CD14-positive monocyte (primary cell): Measurements from ENCODE around the gene RPL38. TPM values are rescaled to one million over a fixed set of nuclear protein-coding genes. Genes with fewer than 3 reads are reported as not detected.

ENCODE experiments used
- DNase-seq, 3 donors: peaks; one replicate each; pipeline ENCODE4 v3.0.0-alpha.2; 2011 to 2022
- H2AFZ ChIP-seq: 2 replicates; pipeline ENCODE4 v1.6.0; 2012; ENCODE audit warnings: mild to moderate bottlenecking, low read depth, low read length, inconsistent platforms; ENCODE audit not compliant: insufficient read depth, poor library complexity, severe bottlenecking
- H3K27ac ChIP-seq, 2 donors: 1 replicate in 1 of 2; 2 replicates in 1 of 2; pipeline ENCODE4 v1.5.1; 2012 to 2013; ENCODE audit warnings: low read length in 2 of 2, control low read depth in 1 of 2, inconsistent platforms in 1 of 2, low read depth in 1 of 2, mild to moderate bottlenecking in 1 of 2
- H3K27me3 ChIP-seq, 2 donors: one replicate each; pipeline versions ENCODE4 v1.6.0 to v1.6.1; 2011 to 2013; ENCODE audit warnings: low read length in 2 of 2; ENCODE audit not compliant: control insufficient read depth in 2 of 2, insufficient read depth in 2 of 2
- H3K36me3 ChIP-seq, 2 donors: replicated peaks in 1 of 2; 1 replicate in 1 of 2; 2 replicates in 1 of 2; pipeline versions ENCODE4 v1.5.1 to v1.6.1; 2012 to 2013; ENCODE audit warnings: low read length in 2 of 2, control low read depth in 1 of 2, inconsistent platforms in 1 of 2, mild to moderate bottlenecking in 1 of 2; ENCODE audit not compliant: insufficient read depth in 2 of 2, control insufficient read depth in 1 of 2
- H3K4me1 ChIP-seq, 2 donors: 1 replicate in 1 of 2; 2 replicates in 1 of 2; pipeline versions ENCODE4 v1.5.1 to v1.6.1; 2012 to 2013; ENCODE audit warnings: low read length in 2 of 2, control low read depth in 1 of 2, inconsistent platforms in 1 of 2, mild to moderate bottlenecking in 1 of 2, moderate library complexity in 1 of 2; ENCODE audit not compliant: insufficient read depth in 2 of 2, control insufficient read depth in 1 of 2
- H3K4me2 ChIP-seq: replicated peaks from 2 replicates; pipeline ENCODE3; 2012; ENCODE audit warnings: low read length, moderate library complexity, mild to moderate bottlenecking; ENCODE audit not compliant: poor library complexity, severe bottlenecking; ENCODE audit errors: extremely low read depth
- H3K4me3 ChIP-seq, 3 experiments: fragments of 200-600 bp in 1 of 3; sonication (generic) in 1 of 3; replicated peaks in 1 of 3; 1 replicate in 2 of 3; 2 replicates in 1 of 3; pipeline ENCODE4 v1.5.1; 2011 to 2013; ENCODE audit warnings: low read length in 3 of 3, mild to moderate bottlenecking in 3 of 3, control low read depth in 2 of 3, low read depth in 2 of 3, inconsistent platforms in 1 of 3, moderate library complexity in 1 of 3
- H3K79me2 ChIP-seq: 2 replicates; pipeline ENCODE4 v1.6.0; 2012; ENCODE audit warnings: mild to moderate bottlenecking, control low read depth, inconsistent platforms, low read length, moderate library complexity; ENCODE audit not compliant: insufficient read depth
- H3K9ac ChIP-seq: 2 replicates; pipeline ENCODE4 v1.6.0; 2017; ENCODE audit warnings: low read length, mild to moderate bottlenecking; ENCODE audit not compliant: insufficient read depth, poor library complexity, severe bottlenecking
- H3K9me3 ChIP-seq, 2 donors: replicated peaks in 1 of 2; 1 replicate in 1 of 2; 2 replicates in 1 of 2; pipeline versions ENCODE4 v1.5.1 to v1.6.1; 2012 to 2013; ENCODE audit warnings: low read length in 2 of 2, control low read depth in 1 of 2; ENCODE audit not compliant: control insufficient read depth in 1 of 2, insufficient read depth in 1 of 2
- H4K20me1 ChIP-seq: 2 replicates; pipeline ENCODE4 v1.6.0; 2012; ENCODE audit warnings: mild to moderate bottlenecking, low read length, control low read depth, moderate library complexity; ENCODE audit not compliant: insufficient read depth
- H3K27ac Mint-ChIP-seq, 7 donors: one replicate each; pipeline ENCODE4 v1.8.0; 2020; ENCODE audit warnings: mild to moderate bottlenecking in 7 of 7, mixed read lengths in 7 of 7, moderate library complexity in 6 of 7, inconsistent platforms in 2 of 7
- H3K27me3 Mint-ChIP-seq, 3 donors: one replicate each; pipeline ENCODE4 v1.8.0; 2021 to 2022; ENCODE audit warnings: low read depth in 3 of 3, mild to moderate bottlenecking in 3 of 3, mixed read lengths in 3 of 3, moderate library complexity in 3 of 3, inconsistent platforms in 1 of 3
- H3K36me3 Mint-ChIP-seq, 2 donors: one replicate each; pipeline ENCODE4 v1.8.0; 2020; ENCODE audit warnings: mixed read lengths in 2 of 2, inconsistent platforms in 1 of 2, mild to moderate bottlenecking in 1 of 2
- H3K4me1 Mint-ChIP-seq: one replicate; pipeline ENCODE4 v1.8.0; 2020; ENCODE audit warnings: mild to moderate bottlenecking, mixed read lengths
- H3K4me3 Mint-ChIP-seq, 2 donors: one replicate each; pipeline ENCODE4 v1.8.0; 2020; ENCODE audit warnings: mild to moderate bottlenecking in 2 of 2, mixed read lengths in 2 of 2, moderate library complexity in 1 of 2
- H3K9me3 Mint-ChIP-seq, 7 donors: one replicate each; pipeline ENCODE4 v1.8.0; 2020 to 2022; ENCODE audit warnings: mixed read lengths in 7 of 7, mild to moderate bottlenecking in 6 of 7, moderate library complexity in 6 of 7, inconsistent platforms in 2 of 7
- CTCF ChIP-seq: fragments of 200-600 bp; IDR thresholded peaks from one replicate; pipeline ENCODE4 v1.8.0; 2022; ENCODE audit warnings: antibody characterized with exemption, mild to moderate bottlenecking
- WGBS: methylation state at CpG from one replicate; pipeline ENCODE4 v1.1.5; 2013; ENCODE audit warnings: missing lambda C conversion rate; ENCODE audit not compliant: insufficient coverage; 5-methylcytosine and 5-hydroxymethylcytosine counted together
- intact Hi-C, 2 donors: fragments of 100-400 bp; cut with micrococcal nuclease; formaldehyde crosslinking; loops; one replicate each; pipeline versions ENCODE4 v1.15.0 to v1.15.1; 2023
- polyA plus RNA-seq, 3 donors: library from polyadenylated mRNA; depleted of rRNA in 1 of 3; unstranded in 2 of 3; stranded (reverse) in 1 of 3; fragments of 300-500 nt in 2 of 3; fragments of >200 nt in 1 of 3; fragmentation: Illumina TruSeq in 2 of 3; gene quantifications; 1 replicate in 2 of 3; 2 replicates in 1 of 3; pipeline ENCODE4 v1.2.3, GENCODE V29; 2012 to 2021

Gene RPL38
- polyA plus RNA-seq, 3 donors, result 379 to 1,070 (median 919) TPM

DNA sequence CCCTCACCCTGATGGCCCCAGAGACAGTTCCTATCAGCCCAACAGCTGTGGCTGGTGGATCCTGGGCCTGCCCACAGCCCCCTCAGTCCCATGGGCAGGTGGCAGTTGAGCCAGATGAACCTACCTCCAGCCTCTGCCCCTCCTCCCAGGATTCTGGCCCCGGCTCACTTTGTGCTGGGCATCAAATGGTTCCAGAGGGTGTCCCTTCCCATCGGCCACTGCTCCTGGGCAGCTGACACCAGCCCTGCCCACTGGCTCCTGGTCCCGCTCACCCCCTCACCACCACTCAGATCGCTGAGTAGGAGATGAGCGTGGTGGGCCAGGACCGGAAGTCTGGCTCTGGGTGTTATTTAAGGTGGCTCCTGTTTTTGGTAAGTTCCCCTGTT, 11.9 kb downstream of the RPL38 start:
- H3K4me1 Mint-ChIP-seq, result peaks cover 77% of the 10 kb centered on the region
- intact Hi-C loops, result no loop called here
- H3K36me3 Mint-ChIP-seq, result peaks cover 22 to 49% of the 10 kb centered on the region in 2 donors
- H3K36me3 ChIP-seq, result peaks cover 17 to 36% of the 10 kb centered on the region in 2 donors
- no peak overlapping the region for H3K9ac ChIP-seq
- H3K4me3 Mint-ChIP-seq, result no peak overlapping the region
- no peaks in the 10 kb centered on the region for H3K9me3 Mint-ChIP-seq
- no peak for DNase-seq
- H3K27ac Mint-ChIP-seq, result no peak overlapping the region
- H3K27me3 ChIP-seq, result no peaks in the 10 kb centered on the region
- peaks cover 0 to 2% (median 0%) of the 10 kb centered on the region in 3 donors for H3K27me3 Mint-ChIP-seq
- no peak overlapping the region for H2AFZ ChIP-seq
- WGBS, result 80% methylated on average over 1 of the region's 6 CpGs
- no peak overlapping the region for H3K27ac ChIP-seq
- peaks cover 74% of the 10 kb centered on the region for H3K79me2 ChIP-seq
- TF ChIP-seq CTCF, result no peak
- H4K20me1 ChIP-seq, result peaks cover 87% of the 10 kb centered on the region
- H3K4me2 ChIP-seq, result peak overlapping the region; percentile 92
- peak overlapping the region in 1 of 3 experiments; percentile 96 for H3K4me3 ChIP-seq
- H3K9me3 ChIP-seq, result no peaks in the 10 kb centered on the region
- H3K4me1 ChIP-seq, result peaks cover 56 to 77% of the 10 kb centered on the region in 2 donors

DNA sequence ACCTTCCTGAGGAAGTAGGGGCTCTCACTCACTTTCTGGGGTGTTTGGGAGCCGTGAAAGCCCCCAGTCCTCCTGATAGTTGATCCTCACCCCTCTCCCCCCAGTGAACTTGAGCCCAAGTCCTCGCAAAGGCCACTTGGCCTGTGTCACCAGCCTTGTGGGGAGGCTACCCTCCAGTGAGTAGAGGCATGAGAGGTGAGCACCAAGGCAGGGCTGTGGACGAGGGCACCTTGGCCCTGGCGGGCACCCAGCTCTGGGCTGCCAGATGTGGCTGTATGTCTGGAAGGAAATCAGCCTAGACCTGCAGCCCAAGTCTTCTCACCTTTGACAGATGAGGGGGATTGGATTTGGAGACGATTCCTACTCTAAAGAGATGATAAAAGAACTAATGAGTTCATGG, 13.0 kb downstream of the RPL38 start:
- no peak overlapping the region for H2AFZ ChIP-seq
- no peak overlapping the region for H3K4me3 Mint-ChIP-seq
- H3K27me3 ChIP-seq, result no peaks in the 10 kb centered on the region
- intact Hi-C loops, result no loop called here
- TF ChIP-seq CTCF, result no peak
- peaks cover 69% of the 10 kb centered on the region for H3K79me2 ChIP-seq
- H3K27ac Mint-ChIP-seq, result no peak overlapping the region
- no peak overlapping the region for H3K4me3 ChIP-seq
- H3K4me1 ChIP-seq, result peaks cover 49 to 70% of the 10 kb centered on the region in 2 donors
- no peak for DNase-seq
- H3K9me3 ChIP-seq, result no peaks in the 10 kb centered on the region
- H4K20me1 ChIP-seq, result peaks cover 87% of the 10 kb centered on the region
- H3K36me3 ChIP-seq, result peaks cover 11 to 28% of the 10 kb centered on the region in 2 donors
- no peak overlapping the region for H3K4me2 ChIP-seq
- peaks cover 0 to 2% (median 0%) of the 10 kb centered on the region in 3 donors for H3K27me3 Mint-ChIP-seq
- no peak overlapping the region for H3K27ac ChIP-seq
- H3K9me3 Mint-ChIP-seq, result no peaks in the 10 kb centered on the region
- no peak overlapping the region for H3K9ac ChIP-seq
- H3K4me1 Mint-ChIP-seq, result peaks cover 71% of the 10 kb centered on the region
- WGBS, result 92% methylated on average over 2 of the region's 5 CpGs
- peaks cover 19 to 47% of the 10 kb centered on the region in 2 donors for H3K36me3 Mint-ChIP-seq
